ENCODE results near the gene TACC3. TPM values are rescaled to one million over a fixed set of nuclear protein-coding genes. Genes with fewer than 3 reads are reported as not detected.

Gene TACC3
- total and polyA plus RNA-seq, 2 of the 8 experiments (the other 6 are each of a cell fraction or from before 2014, with no cell fraction given), result 73.8 to 148 TPM

DNA sequence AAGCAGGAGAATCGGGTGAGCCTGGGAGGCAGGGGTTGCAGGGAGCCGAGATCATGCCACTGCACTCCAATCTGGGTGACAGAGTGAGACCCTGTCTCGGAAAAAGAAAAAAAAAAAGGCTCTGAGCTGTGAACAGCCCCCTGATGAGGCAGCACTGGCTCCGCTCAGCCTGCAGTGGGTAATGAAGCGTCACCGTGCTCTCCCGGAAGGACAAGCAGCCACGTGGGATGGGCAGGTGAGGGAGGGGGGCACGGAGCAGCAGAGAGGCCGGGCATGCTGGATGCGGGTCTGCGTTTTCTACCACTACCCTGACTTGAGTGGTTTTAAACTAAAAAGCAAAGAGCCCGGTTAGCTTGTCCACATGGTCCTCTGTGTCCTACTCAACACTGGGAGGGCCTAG lies 15.5 kb downstream of the TACC3 start:
- H3K23me2 ChIP-seq (ENCODE audit: low read depth, low read length), result no peaks in the 10 kb centered on the region
- ChIA-PET POLR2A (ENCODE audit: partially characterized antibody) (interaction anchor here (1.1 to 2.2 kb wide), 4 partner anchors 9 to 57 kb away, joined by 3 to 9 read pairs (median 6); partner anchors contain the start of genes TACC3 and TMEM129), CTCF (ENCODE audit: partially characterized antibody) (interaction anchor here (1.2 to 3.0 kb wide), 7 partner anchors 10 to 162 kb away, joined by 3 to 20 read pairs (median 8); no protein-coding TSS in a partner anchor)
- no peak overlapping the region for H4K5ac ChIP-seq (ENCODE audit: insufficient read length, low read depth, low read length)
- no peaks in the 10 kb centered on the region for H3K27me3 ChIP-seq (replicated peaks in 1 of 4; ENCODE audit: control insufficient read depth in 3 of 4, extremely low read depth in 1 of 4, insufficient read depth in 3 of 4, low read length in 3 of 4)
- TF ChIP-seq BACH1 (IDR thresholded peaks at IDR 0.05; ENCODE audit: low read length), result no peak
- no peak for TF ChIP-seq CREB1 (IDR thresholded peaks at IDR 0.05)
- TF ChIP-seq TAF1 (IDR thresholded peaks at IDR 0.05; ENCODE audit: low read depth, low read length), result no peak
- TF ChIP-seq NRF1 (IDR thresholded peaks at IDR 0.05; ENCODE audit: low read depth, low read length), result no peak
- TF ChIP-seq EP300 (IDR thresholded peaks at IDR 0.05; ENCODE audit: borderline replicate concordance in 1 of 2, low read depth in 2 of 2, low read length in 2 of 2), result no peak
- TF ChIP-seq RBBP5 (IDR thresholded peaks at IDR 0.05; ENCODE audit: borderline replicate concordance, low read depth, low read length), result no peak
- no peak for TF ChIP-seq MAX (IDR thresholded peaks at IDR 0.05)
- TF ChIP-seq CBX8 (IDR thresholded peaks at IDR 0.05; ENCODE audit: borderline replicate concordance, low read depth, low read length), result no peak
- no peak for TF ChIP-seq CBX5 (IDR thresholded peaks at IDR 0.05; ENCODE audit: low read depth, low read length)
- no peak for TF ChIP-seq KDM4A (IDR thresholded peaks at IDR 0.05; ENCODE audit: low read depth, low read length, severe bottlenecking)
- H2BK15ac ChIP-seq (ENCODE audit: low read length), result no peak overlapping the region
- no peak overlapping the region for H2BK120ac ChIP-seq (replicated peaks; ENCODE audit: low read depth, low read length)
- H3K79me1 ChIP-seq (ENCODE audit: low read depth, low read length), result peaks cover 7% of the 10 kb centered on the region; the same call in 1 of the 2 replicates
- H3K4me2 ChIP-seq (ENCODE audit: insufficient read depth in 1 of 2, low read depth in 2 of 2, low read length in 2 of 2), result no peak overlapping the region
- H3K79me2 ChIP-seq (ENCODE audit: control insufficient read depth in 1 of 2, insufficient read depth in 2 of 2, low read length in 2 of 2), result peaks cover 0 to 2% of the 10 kb centered on the region in 2 experiments; a peak in 1 of 4 replicates
- no peak overlapping the region; a peak in 1 of 7 replicates for H3K9ac ChIP-seq (replicated peaks in 1 of 4; ENCODE audit: extremely low read depth in 1 of 4, low read depth in 3 of 4, low read length in 3 of 4)
- H2BK20ac ChIP-seq (ENCODE audit: low read length), result no peak overlapping the region
- no peak overlapping the region for H2BK5ac ChIP-seq (ENCODE audit: low read depth, low read length)
- no peaks in the 10 kb centered on the region for H3K4me1 ChIP-seq (replicated peaks in 1 of 4; ENCODE audit: control insufficient read depth in 3 of 4, insufficient read depth in 4 of 4, low read length in 3 of 4)
- DNase-seq (ENCODE audit: low read depth in 1 of 2, low spot score in 2 of 2), result no peak
- no peak overlapping the region for H4K8ac ChIP-seq (ENCODE audit: extremely low read depth, insufficient read depth, low read length)
- FAIRE-seq, result no peak
- H3K9me3 ChIP-seq (ENCODE audit: insufficient read depth in 2 of 2, low read depth in 1 of 2, low read length in 1 of 2), result no peaks in the 10 kb centered on the region
- no peak overlapping the region for H2AK5ac ChIP-seq (ENCODE audit: low read depth, low read length)
- H3K23ac ChIP-seq (ENCODE audit: insufficient read length), result no peak overlapping the region
- 94% methylated on average over 13 of the region's 13 CpGs; no CpG with 5 or more reads in 1 of the 2 experiments for WGBS, 2 experiments (ENCODE audit: extremely low coverage in 1 of 2, insufficient coverage in 1 of 2, insufficient read length in 1 of 2, insufficient replicate concordance in 2 of 2, low coverage in 1 of 2, low lambda C conversion rate in 2 of 2, missing lambda C conversion rate in 1 of 2)
- peaks cover 6 to 10% of the 10 kb centered on the region in 2 experiments for H4K20me1 ChIP-seq (replicated peaks in 1 of 2; ENCODE audit: control insufficient read depth in 1 of 2, insufficient read depth in 2 of 2, low read length in 2 of 2)
- H3K4me3 ChIP-seq (ENCODE audit: extremely low read depth in 1 of 4, insufficient read depth in 2 of 4, low read depth in 3 of 4, low read length in 4 of 4), result no peak overlapping the region
- H3K4ac ChIP-seq (replicated peaks; ENCODE audit: insufficient read length, low read depth, low read length), result no peak overlapping the region
- no peak overlapping the region for H3K14ac ChIP-seq (ENCODE audit: insufficient read length)
- no peak overlapping the region for H2BK12ac ChIP-seq (ENCODE audit: low read depth, low read length)
- no peak overlapping the region for H3K27ac ChIP-seq (ENCODE audit: low read depth, low read length)
- H2AFZ ChIP-seq (ENCODE audit: low read length), result no peak overlapping the region
- no peak overlapping the region for H3K56ac ChIP-seq (replicated peaks; ENCODE audit: insufficient read length, low read depth, low read length)
- H3K18ac ChIP-seq (ENCODE audit: extremely low read depth, low read length), result no peak overlapping the region
- no peak overlapping the region for H4K91ac ChIP-seq (replicated peaks; ENCODE audit: insufficient read length, low read length)
- peaks cover 49 to 87% (median 81%) of the 10 kb centered on the region in 4 experiments for H3K36me3 ChIP-seq (ENCODE audit: control insufficient read depth in 2 of 4, insufficient read depth in 4 of 4, low read length in 3 of 4)
